ENCODE data around the gene MRAS. TPM values are rescaled to one million over a fixed set of nuclear protein-coding genes. Genes with fewer than 3 reads are reported as not detected.

MRAS gene
- total and polyA plus RNA-seq, 2 experiments from 2014 or later: 16.5 to 17.9 TPM

- Histone ChIP-seq H3K79me2 (no peaks in the 10 kb centered on the region), H4K20me1 (ENCODE audit: insufficient read depth, poor library complexity, severe bottlenecking) (no peaks in the 10 kb centered on the region), H3K4me1 (ENCODE audit: insufficient read depth) (no peaks in the 10 kb centered on the region), H3K4me3 (no peak overlapping the region), H3K9me3 (ENCODE audit: low read depth) (no peaks in the 10 kb centered on the region), H3K36me3 (replicated peaks; ENCODE audit: insufficient read depth, low read depth) (no peaks in the 10 kb centered on the region), H2AFZ (no peak overlapping the region), H3K9me2 (replicated peaks; ENCODE audit: insufficient read depth) (no peaks in the 10 kb centered on the region), H3K27ac (no peak overlapping the region), H3K4me2 (no peak overlapping the region), H3K27me3 (no peaks in the 10 kb centered on the region)
- DNase-seq (ENCODE audit: low spot score): no peak
- TF ChIP-seq EZH2phosphoT487 (IDR thresholded peaks at IDR 0.05; ENCODE audit: low read depth, severe bottlenecking, unreplicated experiment) (no peak), CTCF (IDR thresholded peaks at IDR 0.05; ENCODE audit: poor library complexity) (no peak), EZH2 (IDR thresholded peaks at IDR 0.05; ENCODE audit: borderline replicate concordance) (no peak)
- WGBS (ENCODE audit: low lambda C conversion rate, missing lambda C conversion rate): 82% methylated on average over 3 of the region's 3 CpGs
Observed at GRCh38 chr3:138448631-138449030, 100.3 kb downstream of the MRAS start.

DNA sequence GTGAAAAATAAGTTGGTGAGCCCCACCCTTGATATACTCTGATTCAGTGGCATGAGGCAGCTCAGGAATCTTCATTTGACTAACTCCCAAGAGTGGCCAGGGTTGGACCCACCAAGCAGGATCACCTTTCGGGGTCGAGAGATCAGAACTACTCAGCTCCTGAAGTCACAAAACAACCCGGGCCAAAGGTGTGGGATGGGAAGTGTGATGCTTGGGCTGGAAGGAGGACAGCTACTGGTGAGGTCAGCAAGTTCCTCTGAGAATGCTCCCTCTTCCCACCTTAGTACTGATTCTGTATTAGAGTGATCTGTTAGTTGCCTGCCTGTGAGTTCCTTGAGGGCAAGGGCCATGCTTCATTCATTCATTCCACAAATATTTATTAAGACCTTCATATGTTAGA is 101.1 kb downstream of the MRAS start:
- H3K4me3 ChIP-seq: no peak overlapping the region
- DNase-seq (ENCODE audit: low spot score): no peak
- no peak overlapping the region for H3K4me2 ChIP-seq
- H4K20me1 ChIP-seq (ENCODE audit: insufficient read depth, poor library complexity, severe bottlenecking): no peaks in the 10 kb centered on the region
- no peak overlapping the region for H2AFZ ChIP-seq
- TF ChIP-seq EZH2phosphoT487 (IDR thresholded peaks at IDR 0.05; ENCODE audit: low read depth, severe bottlenecking, unreplicated experiment) (no peak), CTCF (IDR thresholded peaks at IDR 0.05; ENCODE audit: poor library complexity) (no peak), EZH2 (IDR thresholded peaks at IDR 0.05; ENCODE audit: borderline replicate concordance) (no peak)
- H3K4me1 ChIP-seq (ENCODE audit: insufficient read depth): no peaks in the 10 kb centered on the region
- H3K27ac ChIP-seq: no peak overlapping the region
- no peaks in the 10 kb centered on the region for H3K9me3 ChIP-seq (ENCODE audit: low read depth)
- H3K9me2 ChIP-seq (replicated peaks; ENCODE audit: insufficient read depth): no peaks in the 10 kb centered on the region
- no peaks in the 10 kb centered on the region for H3K36me3 ChIP-seq (replicated peaks; ENCODE audit: insufficient read depth, low read depth)
- no peaks in the 10 kb centered on the region for H3K27me3 ChIP-seq
- WGBS (ENCODE audit: low lambda C conversion rate, missing lambda C conversion rate): 88% methylated on average over 3 of the region's 3 CpGs
- no peaks in the 10 kb centered on the region for H3K79me2 ChIP-seq

GRCh38 chr3:138450181-138450580 is 101.8 kb downstream of the MRAS start:
- Histone ChIP-seq H3K4me1 (ENCODE audit: insufficient read depth) (no peaks in the 10 kb centered on the region), H3K9me3 (ENCODE audit: low read depth) (no peaks in the 10 kb centered on the region), H4K20me1 (ENCODE audit: insufficient read depth, poor library complexity, severe bottlenecking) (no peaks in the 10 kb centered on the region), H2AFZ (no peak overlapping the region), H3K27ac (no peak overlapping the region), H3K4me2 (no peak overlapping the region), H3K79me2 (no peaks in the 10 kb centered on the region), H3K27me3 (no peaks in the 10 kb centered on the region), H3K4me3 (no peak overlapping the region), H3K9me2 (replicated peaks; ENCODE audit: insufficient read depth) (no peaks in the 10 kb centered on the region), H3K36me3 (replicated peaks; ENCODE audit: insufficient read depth, low read depth) (no peaks in the 10 kb centered on the region)
- 97% methylated on average over 7 of the region's 7 CpGs for WGBS (ENCODE audit: low lambda C conversion rate, missing lambda C conversion rate)
- no peak for DNase-seq (ENCODE audit: low spot score)
- no peak for TF ChIP-seq CTCF (IDR thresholded peaks at IDR 0.05; ENCODE audit: poor library complexity)
- TF ChIP-seq EZH2phosphoT487 (IDR thresholded peaks at IDR 0.05; ENCODE audit: low read depth, severe bottlenecking, unreplicated experiment): no peak
- no peak for TF ChIP-seq EZH2 (IDR thresholded peaks at IDR 0.05; ENCODE audit: borderline replicate concordance)
